ENCODE results near the gene SHQ1. TPM values are rescaled to one million over a fixed set of nuclear protein-coding genes. Genes with fewer than 3 reads are reported as not detected.
"Not testable (repeated sequence)": the region's sequence is repeated elsewhere in the genome, so short reads cannot be mapped to it uniquely, and the experiment has no call there.

Gene SHQ1
- total and polyA plus RNA-seq, 9 of the 15 experiments (the other 6 are each of a cell fraction or from before 2014, with no cell fraction given), result 9.2 to 25.0 (median 14.1) TPM

DNA sequence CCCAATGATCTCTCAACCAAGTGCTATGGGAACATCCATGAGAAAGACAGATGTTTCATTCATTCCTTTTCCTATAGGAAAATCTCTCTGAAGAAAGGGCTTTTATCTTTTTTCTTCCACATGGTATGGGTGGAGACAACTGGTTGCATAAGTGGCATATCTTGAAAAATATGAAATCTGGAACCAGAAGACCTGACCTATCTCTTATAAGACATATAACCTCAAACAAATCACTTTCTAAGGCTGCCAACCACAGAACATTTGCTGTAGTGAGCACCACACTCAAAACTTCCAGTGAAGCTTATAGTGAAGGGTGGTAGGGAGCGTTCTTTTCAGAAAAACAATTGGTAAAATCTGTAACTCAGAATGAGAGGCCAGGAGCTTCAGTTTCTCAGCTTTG lies 58.5 kb downstream of the SHQ1 start (continued):
- TF ChIP-seq, protein P1, sequence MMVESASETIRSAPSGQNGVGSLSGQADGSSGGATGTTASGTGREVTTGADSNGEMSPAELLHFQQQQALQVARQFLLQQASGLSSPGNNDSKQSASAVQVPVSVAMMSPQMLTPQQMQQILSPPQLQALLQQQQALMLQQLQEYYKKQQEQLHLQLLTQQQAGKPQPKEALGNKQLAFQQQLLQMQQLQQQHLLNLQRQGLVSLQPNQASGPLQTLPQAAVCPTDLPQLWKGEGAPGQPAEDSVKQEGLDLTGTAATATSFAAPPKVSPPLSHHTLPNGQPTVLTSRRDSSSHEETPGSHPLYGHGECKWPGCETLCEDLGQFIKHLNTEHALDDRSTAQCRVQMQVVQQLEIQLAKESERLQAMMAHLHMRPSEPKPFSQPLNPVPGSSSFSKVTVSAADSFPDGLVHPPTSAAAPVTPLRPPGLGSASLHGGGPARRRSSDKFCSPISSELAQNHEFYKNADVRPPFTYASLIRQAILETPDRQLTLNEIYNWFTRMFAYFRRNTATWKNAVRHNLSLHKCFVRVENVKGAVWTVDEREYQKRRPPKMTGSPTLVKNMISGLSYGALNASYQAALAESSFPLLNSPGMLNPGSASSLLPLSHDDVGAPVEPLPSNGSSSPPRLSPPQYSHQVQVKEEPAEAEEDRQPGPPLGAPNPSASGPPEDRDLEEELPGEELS (CRISPR knock-in tag; IDR thresholded peaks at IDR 0.05; ENCODE audit: borderline replicate concordance), result no peak
- TF ChIP-seq MYC (IDR thresholded peaks at IDR 0.05; ENCODE audit: low read depth, low read length) (no peak), MYC (CRISPR knock-in tag; IDR thresholded peaks at IDR 0.05; ENCODE audit: borderline replicate concordance, low read depth) (no peak)

DNA sequence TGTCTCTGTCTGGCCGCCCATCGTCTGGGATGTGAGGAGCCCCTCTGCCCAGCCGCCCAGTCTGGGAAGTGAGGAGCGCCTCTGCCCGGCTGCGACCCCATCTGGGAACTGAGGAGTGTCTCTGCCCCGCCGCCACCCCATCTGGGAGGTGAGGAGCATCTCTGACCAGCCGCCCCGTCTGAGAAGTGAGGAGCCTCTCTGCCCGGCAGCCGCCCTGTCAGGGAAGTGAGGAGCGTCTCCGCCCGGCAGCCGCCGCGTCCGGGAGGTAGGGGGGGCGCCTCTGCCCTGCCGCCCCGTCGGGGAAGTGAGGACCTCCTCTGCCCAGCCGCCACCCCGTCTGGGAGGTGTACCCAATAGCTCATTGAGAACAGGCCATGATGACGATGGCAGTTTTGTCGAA lies 60.0 kb downstream of the SHQ1 start:
- H3K9me3 ChIP-seq (replicated peaks; ENCODE audit: control insufficient read depth, insufficient read depth, low read depth, low read length); BruUV-seq (replicated peaks); H3K79me2 ChIP-seq (ENCODE audit: control insufficient read depth, insufficient read depth, low read length); H3K4me2 ChIP-seq (ENCODE audit: insufficient read depth, low read length); H3K27ac ChIP-seq (ENCODE audit: extremely low read depth, low read depth, low read length); in situ Hi-C loops (cut with MboI); H3K4me3 ChIP-seq; ATAC-seq; H2AFZ ChIP-seq (ENCODE audit: low read depth, low read length); H3K9me1 ChIP-seq (ENCODE audit: control insufficient read depth, insufficient read depth, low read length); intact Hi-C loops (cut with micrococcal nuclease); POLR2A ChIA-PET; FAIRE-seq; H3K27me3 ChIP-seq (ENCODE audit: control insufficient read depth in 2 of 2, insufficient read depth in 2 of 2, low read length in 2 of 2); DNase-seq (ENCODE audit: extremely low read depth in 1 of 4, low spot score in 3 of 4); H3K9ac ChIP-seq (ENCODE audit: insufficient read depth in 1 of 2, low read depth in 2 of 2, low read length in 2 of 2); H3K4me1 ChIP-seq (replicated peaks in 1 of 2; ENCODE audit: control insufficient read depth in 2 of 2, insufficient read depth in 2 of 2, low read length in 2 of 2); H4K20me1 ChIP-seq (replicated peaks; ENCODE audit: control insufficient read depth, insufficient read depth, low read length); CTCF ChIA-PET (ENCODE audit: low intra/inter-chr PET ratio): not testable (repeated sequence)
- WGBS (ENCODE audit: insufficient coverage, low coverage, missing lambda C conversion rate), result 90% methylated on average over 2 of the region's 27 CpGs
- H3K36me3 ChIP-seq (ENCODE audit: control insufficient read depth, insufficient read depth, low read length), result peaks cover 27% of the 10 kb centered on the region; the same call in 1 of the 3 replicates
